PC-9 (cell line): ENCODE data around the gene MSRB2. TPM values are rescaled to one million over a fixed set of nuclear protein-coding genes. Genes with fewer than 3 reads are reported as not detected.

Experiments
- BruUV-seq: library from RNA; stranded (reverse); fragments of 400-500 nt; replicated peaks from 2 replicates; lab custom pipeline; 2021; lab: Mats Ljungman, UMichigan
- CTCF ChIA-PET: fragments of 300-600 bp; sonication (Branson Sonifier 250); formaldehyde crosslinking; loops from one replicate; lab custom pipeline; 2022; ENCODE audit warnings: antibody characterized with exemption; lab: Charles Lee
- POLR2A ChIA-PET: fragments of 300-600 bp; sonication (Branson Sonifier 250); formaldehyde crosslinking; loops from one replicate; lab custom pipeline; 2022; ENCODE audit warnings: antibody characterized with exemption; ENCODE audit not compliant: unreplicated experiment; lab: Charles Lee
- DNase-seq, 2 experiments: peaks; one replicate each; pipeline versions ENCODE4 v3.0.0 to v3.0.0-alpha.2; 2015 to 2022; ENCODE audit warnings: mixed read lengths in 1 of 2
- H2AFZ ChIP-seq: fragments of 200-600 bp; sonication (generic); 2 replicates; pipeline ENCODE4 v1.8.1; 2017; ENCODE audit warnings: antibody characterized with exemption
- H3F3A ChIP-seq: fragments of 200-600 bp; sonication (generic); 2 replicates; pipeline ENCODE4 v1.8.1; 2017; ENCODE audit warnings: antibody characterized with exemption, mild to moderate bottlenecking, low read depth; ENCODE audit not compliant: insufficient read depth
- H3K27ac ChIP-seq: fragments of 200-600 bp; sonication (generic); 2 replicates; pipeline ENCODE4 v1.6.1; 2016; ENCODE audit warnings: mixed run types
- H3K27me3 ChIP-seq: fragments of 200-600 bp; sonication (generic); 2 replicates; pipeline ENCODE4 v1.6.1; 2016; ENCODE audit warnings: low read depth, mixed run types; ENCODE audit not compliant: insufficient read depth
- H3K36me3 ChIP-seq: fragments of 200-600 bp; sonication (generic); 2 replicates; pipeline ENCODE4 v1.6.1; 2016; ENCODE audit warnings: low read depth, mixed run types
- H3K4me1 ChIP-seq: fragments of 200-600 bp; sonication (generic); replicated peaks from 2 replicates; pipeline ENCODE4 v1.6.1; 2016; ENCODE audit warnings: mixed run types; ENCODE audit not compliant: insufficient read depth
- H3K4me2 ChIP-seq: fragments of 200-600 bp; sonication (generic); 2 replicates; pipeline ENCODE4 v1.6.1; 2017; ENCODE audit warnings: mixed run types
- H3K4me3 ChIP-seq: fragments of 200-600 bp; sonication (generic); 2 replicates; pipeline ENCODE4 v1.6.1; 2016; ENCODE audit warnings: mixed run types
- H3K79me2 ChIP-seq: fragments of 200-600 bp; sonication (generic); 2 replicates; pipeline ENCODE4 v1.6.1; 2017; ENCODE audit warnings: low read depth, mixed run types
- H3K9me2 ChIP-seq: fragments of 200-600 bp; sonication (generic); 2 replicates; pipeline ENCODE4 v1.8.1; 2017; ENCODE audit warnings: mild to moderate bottlenecking; ENCODE audit not compliant: insufficient read depth
- H3K9me3 ChIP-seq: fragments of 200-600 bp; sonication (generic); 2 replicates; pipeline ENCODE4 v1.8.1; 2016; ENCODE audit warnings: low read depth; ENCODE audit not compliant: insufficient read depth
- H4K20me1 ChIP-seq: fragments of 200-600 bp; sonication (generic); 2 replicates; pipeline ENCODE4 v1.8.1; 2017; ENCODE audit not compliant: insufficient read depth
- CTCF ChIP-seq: fragments of 200-600 bp; sonication (generic); conservative IDR thresholded peaks from 2 replicates; pipeline ENCODE4 v1.6.1; 2017; ENCODE audit warnings: mixed run types, antibody characterized with exemption, mild to moderate bottlenecking, moderate library complexity
- EZH2 ChIP-seq: fragments of 200-600 bp; sonication (generic); IDR thresholded peaks from 2 replicates; pipeline ENCODE4 v1.8.0; 2017; ENCODE audit warnings: antibody characterized with exemption, low read depth
- intact Hi-C: fragments of 100-400 bp; cut with micrococcal nuclease; formaldehyde crosslinking; loops from one replicate; pipeline ENCODE4 v1.10.0; 2022; ENCODE audit not compliant: unreplicated experiment
- total RNA-seq: library from RNA; stranded (reverse); gene quantifications from 2 replicates; pipeline ENCODE4 v1.2.3, GENCODE V29; 2021

Gene MSRB2
- total RNA-seq, 1 experiment from 2014 or later, result 28.3 TPM

GRCh38 chr10:23151071-23151470 lies 55.7 kb downstream of the MSRB2 start:
- Histone ChIP-seq H3K27me3 (no peaks in the 10 kb centered on the region), H2AFZ (no peak overlapping the region), H3K4me3 (no peak overlapping the region), H3K4me1 (no peaks in the 10 kb centered on the region), H3K27ac (no peak overlapping the region), H4K20me1 (no peaks in the 10 kb centered on the region), H3K9me3 (no peaks in the 10 kb centered on the region), H3K4me2 (no peak overlapping the region), H3K36me3 (no peaks in the 10 kb centered on the region), H3K79me2 (no peaks in the 10 kb centered on the region), H3K9me2 (no peaks in the 10 kb centered on the region), H3F3A (no peaks in the 10 kb centered on the region)
- no TSS peak for BruUV-seq
- CTCF ChIA-PET, result no interaction called here
- no peak for DNase-seq
- no peak for TF ChIP-seq EZH2
- TF ChIP-seq CTCF, result no peak
- intact Hi-C loops, result no loop called here
- POLR2A ChIA-PET, result no interaction called here

- H2AFZ ChIP-seq, result no peak overlapping the region
- H3K9me3 ChIP-seq, result no peaks in the 10 kb centered on the region
- no peak overlapping the region for H3K27ac ChIP-seq
- POLR2A ChIA-PET, result no interaction called here
- intact Hi-C loops, result loop anchor here (5.0 kb wide), 2 partner anchors 377 to 1042 kb away; no protein-coding TSS in a partner anchor
- H3K4me3 ChIP-seq, result no peak overlapping the region
- BruUV-seq, result no TSS peak
- CTCF ChIA-PET, result no interaction called here
- no peaks in the 10 kb centered on the region for H3F3A ChIP-seq
- no peaks in the 10 kb centered on the region for H3K27me3 ChIP-seq
- H3K4me1 ChIP-seq, result no peaks in the 10 kb centered on the region
- H3K79me2 ChIP-seq, result no peaks in the 10 kb centered on the region
- no peaks in the 10 kb centered on the region for H3K36me3 ChIP-seq
- no peaks in the 10 kb centered on the region for H3K9me2 ChIP-seq
- H4K20me1 ChIP-seq, result no peaks in the 10 kb centered on the region
- TF ChIP-seq CTCF, result no peak
- TF ChIP-seq EZH2, result no peak
- peak overlapping the region; percentile 51 for H3K4me2 ChIP-seq
- DNase-seq, result no peak
These were observed 59.8 kb downstream of the MSRB2 start for GRCh38 chr10:23155169-23155568.

- CTCF ChIA-PET, result no interaction called here
- BruUV-seq, result no TSS peak
- Histone ChIP-seq H2AFZ (no peak overlapping the region), H3K4me1 (no peaks in the 10 kb centered on the region), H3K9me3 (no peaks in the 10 kb centered on the region), H3K27ac (no peak overlapping the region), H3K36me3 (no peaks in the 10 kb centered on the region), H3K4me3 (no peak overlapping the region), H3K27me3 (no peaks in the 10 kb centered on the region), H4K20me1 (no peaks in the 10 kb centered on the region), H3F3A (no peaks in the 10 kb centered on the region), H3K79me2 (no peaks in the 10 kb centered on the region), H3K4me2 (no peak overlapping the region), H3K9me2 (no peaks in the 10 kb centered on the region)
- POLR2A ChIA-PET, result no interaction called here
- DNase-seq, result no peak
- no peak for TF ChIP-seq EZH2
- no peak for TF ChIP-seq CTCF
- intact Hi-C loops, result loop anchor here (5.0 kb wide), 2 partner anchors 376 to 1041 kb away; no protein-coding TSS in a partner anchor
These were observed 61.2 kb downstream of the MSRB2 start for GRCh38 chr10:23156447-23157150.
